B cell (primary cell): ENCODE results near the gene CAMTA1. TPM values are rescaled to one million over a fixed set of nuclear protein-coding genes. Genes with fewer than 3 reads are reported as not detected.

Experiments used
- ATAC-seq: fragments of 200-7000 bp; cut with Tn5 transposase; one replicate; pipeline ENCODE4 v1.10.0; 2021; ENCODE audit warnings: low read depth, mild to moderate bottlenecking, moderate number of reproducible peaks, moderate library complexity
- CTCF ChIA-PET: fragments of 350-600 bp; sonication (Branson Sonifier 250); formaldehyde crosslinking; loops from one replicate; lab custom pipeline; 2021; ENCODE audit warnings: antibody characterized with exemption, inconsistent platforms; lab: Charles Lee
- POLR2A ChIA-PET: fragments of 350-600 bp; sonication (Branson Sonifier 250); formaldehyde crosslinking; loops from one replicate; lab custom pipeline; 2021; ENCODE audit warnings: antibody characterized with exemption; lab: Charles Lee
- DNase-seq: peaks from one replicate; pipeline ENCODE4 v3.0.0; 2013
- H2AFZ ChIP-seq: 2 replicates; pipeline ENCODE4 v1.6.1; 2012; ENCODE audit warnings: mild to moderate bottlenecking, low read depth, low read length; ENCODE audit not compliant: insufficient read depth, poor library complexity, severe bottlenecking
- H3K27ac ChIP-seq, 2 donors: 1 replicate in 1 of 2; 2 replicates in 1 of 2; pipeline ENCODE4 v1.5.1; 2012 to 2013; ENCODE audit warnings: low read length in 2 of 2, mild to moderate bottlenecking in 2 of 2, moderate library complexity in 1 of 2
- H3K27me3 ChIP-seq, 4 experiments: fragments of 200-600 bp in 1 of 4; sonication (generic) in 1 of 4; replicated peaks in 1 of 4; 1 replicate in 2 of 4; 2 replicates in 2 of 4; pipeline versions ENCODE4 v1.6.1 to v1.7.0; 2013 to 2016; ENCODE audit warnings: low read length in 3 of 4, mild to moderate bottlenecking in 2 of 4, mixed read lengths in 1 of 4, moderate library complexity in 1 of 4; ENCODE audit not compliant: insufficient read depth in 4 of 4, control insufficient read depth in 3 of 4; ENCODE audit errors: control extremely low read depth in 1 of 4
- H3K36me3 ChIP-seq, 2 experiments: replicated peaks in 1 of 2; 1 replicate in 1 of 2; 2 replicates in 1 of 2; pipeline versions ENCODE4 v1.6.1 to v1.7.1; 2013; ENCODE audit warnings: low read length in 1 of 2; ENCODE audit not compliant: insufficient read depth in 2 of 2, control insufficient read depth in 1 of 2; ENCODE audit errors: control extremely low read depth in 1 of 2, extremely low read depth in 1 of 2
- H3K4me1 ChIP-seq, 2 donors: fragments of 200-600 bp in 1 of 2; sonication (generic) in 1 of 2; 1 replicate in 1 of 2; 2 replicates in 1 of 2; pipeline versions ENCODE4 v1.5.1 to v1.6.1; 2013 to 2017; ENCODE audit warnings: low read length in 2 of 2; ENCODE audit not compliant: control insufficient read depth in 2 of 2, insufficient read depth in 2 of 2
- H3K4me2 ChIP-seq: replicated peaks from 2 replicates; pipeline ENCODE3; 2012; ENCODE audit warnings: mild to moderate bottlenecking, low read depth, low read length; ENCODE audit not compliant: poor library complexity, severe bottlenecking
- H3K4me3 ChIP-seq, 5 experiments: fragments of 200-600 bp in 1 of 5; sonication (generic) in 1 of 5; 1 replicate in 3 of 5; 2 replicates in 2 of 5; pipeline versions ENCODE4 v1.5.1 to v1.7.0; 2011 to 2016; ENCODE audit warnings: low read length in 4 of 5, mild to moderate bottlenecking in 4 of 5, low read depth in 2 of 5, control low read depth in 1 of 5, moderate library complexity in 1 of 5; ENCODE audit not compliant: insufficient read depth in 1 of 5; ENCODE audit errors: control extremely low read depth in 1 of 5, extremely low read depth in 1 of 5
- H3K79me2 ChIP-seq: fragments of 200-600 bp; sonication (generic); one replicate; pipeline ENCODE4 v1.6.0; 2016; ENCODE audit warnings: low read length; ENCODE audit not compliant: control insufficient read depth, insufficient read depth
- H3K9ac ChIP-seq: fragments of 200-600 bp; sonication (generic); 2 replicates; pipeline ENCODE4 v1.6.1; 2017; ENCODE audit warnings: mild to moderate bottlenecking, low read length, moderate library complexity
- H3K9me3 ChIP-seq, 3 donors: one replicate each; pipeline versions ENCODE4 v1.6.1 to v1.7.1; 2013; ENCODE audit warnings: low read length in 2 of 3; ENCODE audit not compliant: control insufficient read depth in 2 of 3, insufficient read depth in 1 of 3; ENCODE audit errors: control extremely low read depth in 1 of 3
- H4K20me1 ChIP-seq: 2 replicates; pipeline ENCODE4 v1.6.0; 2012; ENCODE audit warnings: mild to moderate bottlenecking, low read length; ENCODE audit not compliant: insufficient read depth, control insufficient read depth, poor library complexity, severe bottlenecking
- H3K27ac Mint-ChIP-seq: one replicate; pipeline ENCODE4 v1.8.0; 2021; ENCODE audit warnings: mixed read lengths
- H3K27me3 Mint-ChIP-seq: one replicate; pipeline ENCODE4 v1.8.0; 2021; ENCODE audit warnings: mixed read lengths
- H3K4me1 Mint-ChIP-seq: one replicate; pipeline ENCODE4 v1.8.0; 2021; ENCODE audit warnings: mixed read lengths
- H3K4me3 Mint-ChIP-seq: one replicate; pipeline ENCODE4 v1.8.0; 2021; ENCODE audit warnings: mixed read lengths
- H3K9me3 Mint-ChIP-seq: one replicate; pipeline ENCODE4 v1.8.0; 2022; ENCODE audit warnings: mixed read lengths; ENCODE audit not compliant: insufficient read depth
- CTCF ChIP-seq: fragments of 200-600 bp; IDR thresholded peaks from one replicate; pipeline ENCODE4 v1.8.0; 2022; ENCODE audit warnings: antibody characterized with exemption, mild to moderate bottlenecking
- EZH2 ChIP-seq: IDR thresholded peaks from 2 replicates; pipeline ENCODE4 v1.6.1; 2012; ENCODE audit warnings: borderline replicate concordance, low read depth, mild to moderate bottlenecking, moderate library complexity, low read length; ENCODE audit not compliant: insufficient read depth, poor library complexity, severe bottlenecking
- WGBS: methylation state at CpG from one replicate; pipeline ENCODE4 v1.1.5; 2013; ENCODE audit warnings: missing lambda C conversion rate; ENCODE audit not compliant: insufficient coverage; 5-methylcytosine and 5-hydroxymethylcytosine counted together
- intact Hi-C: fragments of 100-400 bp; cut with micrococcal nuclease; formaldehyde crosslinking; loops from one replicate; pipeline ENCODE4 v1.10.0; 2022
- polyA plus RNA-seq: library from polyadenylated mRNA; depleted of rRNA; stranded (reverse); fragments of >200 nt; gene quantifications from 2 replicates; pipeline ENCODE4 v1.2.3, GENCODE V29; 2012
- total RNA-seq, 2 donors: library from RNA; stranded (reverse); fragments of 120-200 nt in 1 of 2; gene quantifications; 1 replicate in 1 of 2; 2 replicates in 1 of 2; pipeline versions ENCODE4 v1.2.3 to v1.2.4, GENCODE V29; 2013 to 2022

CAMTA1 gene
- total and polyA plus RNA-seq, 2 donors (not counting 1 experiment from before 2014, with no cell fraction given) = 42.2 to 45.7 TPM

DNA sequence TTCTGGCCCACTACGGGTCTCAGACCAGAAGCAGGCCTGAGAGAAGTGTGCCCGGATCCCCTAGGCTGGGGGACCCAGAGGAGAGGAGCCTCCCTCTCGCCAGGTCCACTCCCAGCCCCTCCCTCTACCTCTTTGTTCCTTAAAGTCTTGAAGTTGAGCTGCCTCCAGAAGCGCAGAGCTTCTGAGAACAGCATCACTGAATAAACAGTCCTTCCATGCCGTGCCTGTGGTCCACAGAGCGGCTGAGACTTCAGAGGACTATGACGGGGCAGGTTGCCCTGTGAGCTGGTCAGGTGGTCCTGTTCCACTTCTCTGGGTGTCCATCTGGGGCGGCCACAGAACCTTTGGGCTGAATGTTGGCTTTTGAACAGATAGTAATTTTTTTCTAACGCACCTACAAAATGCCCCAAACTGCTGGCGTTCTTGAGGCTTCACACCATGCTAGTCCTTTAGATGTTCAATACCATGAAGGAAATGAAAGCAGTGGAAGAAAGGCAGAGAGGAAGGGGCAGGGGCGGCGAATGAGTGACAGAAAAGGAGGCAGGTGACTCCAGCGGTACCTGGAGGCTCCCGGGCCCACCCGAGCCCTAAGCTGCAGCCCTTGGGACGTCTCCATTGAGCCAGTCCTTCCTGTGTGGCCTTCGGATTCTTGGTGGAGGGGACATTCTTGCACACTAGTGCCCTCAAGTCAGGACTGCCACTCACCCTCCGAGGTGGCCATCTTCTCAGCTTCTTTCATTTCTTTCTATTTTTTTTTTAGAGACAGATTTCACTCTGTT is 746.5 kb downstream of the CAMTA1 start:
- Mint-ChIP-seq H3K27me3 (peaks cover 6% of the 10 kb centered on the region), H3K9me3 (no peaks in the 10 kb centered on the region), H3K27ac (no peak overlapping the region), H3K4me1 (no peaks in the 10 kb centered on the region), H3K4me3 (no peak overlapping the region)
- no peaks in the 10 kb centered on the region for H3K79me2 ChIP-seq
- no peak overlapping the region for H3K9ac ChIP-seq
- H3K9me3 ChIP-seq = no peaks in the 10 kb centered on the region
- no peak overlapping the region for H2AFZ ChIP-seq
- H3K27me3 ChIP-seq = no peaks in the 10 kb centered on the region
- TF ChIP-seq EZH2 = no peak
- TF ChIP-seq CTCF = no peak
- no peak for ATAC-seq
- H3K27ac ChIP-seq = no peak overlapping the region
- H3K4me3 ChIP-seq = no peak overlapping the region
- no peaks in the 10 kb centered on the region for H3K4me1 ChIP-seq
- no peaks in the 10 kb centered on the region for H3K36me3 ChIP-seq
- CTCF ChIA-PET = no interaction called here
- H4K20me1 ChIP-seq = no peaks in the 10 kb centered on the region
- H3K4me2 ChIP-seq = no peak overlapping the region
- DNase-seq = no peak
- WGBS = 95% methylated on average over 15 of the region's 18 CpGs
- POLR2A ChIA-PET = no interaction called here
- intact Hi-C loops = no loop called here

DNA sequence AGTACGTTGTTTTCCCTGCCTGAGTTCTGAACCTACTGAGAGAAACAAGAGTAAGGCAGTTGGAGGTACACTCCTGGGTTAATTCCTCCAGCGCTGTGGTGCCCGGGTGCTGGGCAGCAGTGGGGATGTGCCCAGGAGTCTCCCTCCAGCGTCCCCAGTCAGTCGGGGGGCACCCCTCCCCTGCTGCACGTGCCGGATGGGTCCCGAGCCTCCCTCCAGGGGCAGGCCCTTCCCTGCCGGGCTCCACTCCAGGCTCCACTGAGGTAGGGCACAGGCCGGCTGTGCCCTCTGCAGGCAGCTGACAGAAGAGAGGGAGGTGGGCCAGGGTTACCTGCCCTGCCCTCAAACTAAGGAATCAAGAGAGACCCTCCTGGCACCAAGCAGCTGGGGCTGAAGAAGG is 747.8 kb downstream of the CAMTA1 start:
- no peak overlapping the region for H3K27ac Mint-ChIP-seq
- TF ChIP-seq EZH2 (no peak), CTCF (no peak)
- H2AFZ ChIP-seq = no peak overlapping the region

More for the DNA sequence above, 747.8 kb downstream of the CAMTA1 start:
- no peaks in the 10 kb centered on the region for H3K36me3 ChIP-seq
- no peak overlapping the region for H3K4me2 ChIP-seq
- DNase-seq (no peak), ATAC-seq (no peak)
- no peak overlapping the region for H3K9ac ChIP-seq
- no peaks in the 10 kb centered on the region for H3K9me3 Mint-ChIP-seq
- no peaks in the 10 kb centered on the region for H4K20me1 ChIP-seq
- intact Hi-C loops = no loop called here
- H3K4me3 ChIP-seq = no peak overlapping the region
- no peaks in the 10 kb centered on the region for H3K27me3 ChIP-seq
- no peak overlapping the region for H3K4me3 Mint-ChIP-seq
- CTCF ChIA-PET = no interaction called here
- no peaks in the 10 kb centered on the region for H3K4me1 Mint-ChIP-seq
- no peaks in the 10 kb centered on the region for H3K79me2 ChIP-seq
- no peak overlapping the region for H3K27ac ChIP-seq
- peaks cover 6% of the 10 kb centered on the region for H3K27me3 Mint-ChIP-seq
- 98% methylated on average over 9 of the region's 10 CpGs for WGBS
- H3K9me3 ChIP-seq = no peaks in the 10 kb centered on the region
- no peaks in the 10 kb centered on the region for H3K4me1 ChIP-seq
- POLR2A ChIA-PET = no interaction called here
